Type B pancreatic cell (in vitro differentiated cells): ENCODE measurements around the gene B4GALT6. TPM values are rescaled to one million over a fixed set of nuclear protein-coding genes. Genes with fewer than 3 reads are reported as not detected.

Source experiments
- DNase-seq: peaks from one replicate; pipeline ENCODE4 v3.0.0; 2021; ENCODE audit warnings: mixed read lengths; ENCODE audit not compliant: unreplicated experiment; ENCODE audit errors: extremely low spot score
- H3K27ac Mint-ChIP-seq: 2 replicates; pipeline ENCODE4 v1.8.0; 2021; ENCODE audit warnings: mild to moderate bottlenecking, mixed read lengths
- H3K27me3 Mint-ChIP-seq: 2 replicates; pipeline ENCODE4 v1.8.0; 2021; ENCODE audit warnings: mixed read lengths
- H3K36me3 Mint-ChIP-seq: 2 replicates; pipeline ENCODE4 v1.8.0; 2021; ENCODE audit warnings: mixed read lengths
- H3K4me1 Mint-ChIP-seq: one replicate; pipeline ENCODE4 v1.8.0; 2021; ENCODE audit warnings: mixed read lengths; ENCODE audit not compliant: unreplicated experiment
- H3K4me3 Mint-ChIP-seq: 2 replicates; pipeline ENCODE4 v1.8.0; 2021; ENCODE audit warnings: mild to moderate bottlenecking, mixed read lengths
- H3K9me3 Mint-ChIP-seq: 2 replicates; pipeline ENCODE4 v1.8.0; 2021; ENCODE audit warnings: mixed read lengths
- total RNA-seq: library from RNA; stranded (reverse); gene quantifications from 2 replicates; pipeline ENCODE4 v1.2.1, GENCODE V29; 2021; ENCODE audit warnings: low replicate concordance
- TF ChIP-seq, protein P1 (sequence below): fragments of 200-600 bp; sonication (generic); conservative IDR thresholded peaks from 2 replicates; pipeline ENCODE4 v1.5.0; 2021; ENCODE audit warnings: antibody characterized with exemption, mild to moderate bottlenecking

Gene B4GALT6
- total RNA-seq, 1 donor from 2014 or later, result 35.9 TPM

DNA sequence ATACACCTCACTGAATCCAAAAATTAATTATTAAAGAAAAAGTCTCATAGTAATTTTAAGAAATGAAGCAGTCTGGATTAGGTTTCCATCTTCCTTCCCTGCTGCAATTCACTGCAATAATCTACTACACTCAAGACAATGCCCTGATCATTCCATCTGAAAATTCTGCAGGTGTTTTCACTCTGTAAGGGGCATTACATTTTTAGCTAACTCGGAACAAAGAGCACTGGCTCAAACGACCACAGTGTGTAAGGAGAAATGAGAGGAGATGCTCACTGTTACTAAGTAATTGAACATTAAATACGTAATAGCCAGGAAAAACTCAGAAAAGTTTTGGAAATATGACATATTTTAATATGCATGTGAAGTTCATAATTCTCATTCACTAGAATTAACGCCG, 1.3 kb downstream of the B4GALT6 start:
- no peaks in the 10 kb centered on the region for H3K9me3 Mint-ChIP-seq
- no peak for DNase-seq
- H3K36me3 Mint-ChIP-seq, result peaks cover 8% of the 10 kb centered on the region
- H3K27me3 Mint-ChIP-seq, result no peaks in the 10 kb centered on the region
- H3K4me3 Mint-ChIP-seq, result peak overlapping the region; percentile 97
- peak overlapping the region; percentile 95 for H3K27ac Mint-ChIP-seq
- TF ChIP-seq, protein P1, sequence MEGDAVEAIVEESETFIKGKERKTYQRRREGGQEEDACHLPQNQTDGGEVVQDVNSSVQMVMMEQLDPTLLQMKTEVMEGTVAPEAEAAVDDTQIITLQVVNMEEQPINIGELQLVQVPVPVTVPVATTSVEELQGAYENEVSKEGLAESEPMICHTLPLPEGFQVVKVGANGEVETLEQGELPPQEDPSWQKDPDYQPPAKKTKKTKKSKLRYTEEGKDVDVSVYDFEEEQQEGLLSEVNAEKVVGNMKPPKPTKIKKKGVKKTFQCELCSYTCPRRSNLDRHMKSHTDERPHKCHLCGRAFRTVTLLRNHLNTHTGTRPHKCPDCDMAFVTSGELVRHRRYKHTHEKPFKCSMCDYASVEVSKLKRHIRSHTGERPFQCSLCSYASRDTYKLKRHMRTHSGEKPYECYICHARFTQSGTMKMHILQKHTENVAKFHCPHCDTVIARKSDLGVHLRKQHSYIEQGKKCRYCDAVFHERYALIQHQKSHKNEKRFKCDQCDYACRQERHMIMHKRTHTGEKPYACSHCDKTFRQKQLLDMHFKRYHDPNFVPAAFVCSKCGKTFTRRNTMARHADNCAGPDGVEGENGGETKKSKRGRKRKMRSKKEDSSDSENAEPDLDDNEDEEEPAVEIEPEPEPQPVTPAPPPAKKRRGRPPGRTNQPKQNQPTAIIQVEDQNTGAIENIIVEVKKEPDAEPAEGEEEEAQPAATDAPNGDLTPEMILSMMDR, result no peak
- H3K4me1 Mint-ChIP-seq, result peaks cover 50% of the 10 kb centered on the region

DNA sequence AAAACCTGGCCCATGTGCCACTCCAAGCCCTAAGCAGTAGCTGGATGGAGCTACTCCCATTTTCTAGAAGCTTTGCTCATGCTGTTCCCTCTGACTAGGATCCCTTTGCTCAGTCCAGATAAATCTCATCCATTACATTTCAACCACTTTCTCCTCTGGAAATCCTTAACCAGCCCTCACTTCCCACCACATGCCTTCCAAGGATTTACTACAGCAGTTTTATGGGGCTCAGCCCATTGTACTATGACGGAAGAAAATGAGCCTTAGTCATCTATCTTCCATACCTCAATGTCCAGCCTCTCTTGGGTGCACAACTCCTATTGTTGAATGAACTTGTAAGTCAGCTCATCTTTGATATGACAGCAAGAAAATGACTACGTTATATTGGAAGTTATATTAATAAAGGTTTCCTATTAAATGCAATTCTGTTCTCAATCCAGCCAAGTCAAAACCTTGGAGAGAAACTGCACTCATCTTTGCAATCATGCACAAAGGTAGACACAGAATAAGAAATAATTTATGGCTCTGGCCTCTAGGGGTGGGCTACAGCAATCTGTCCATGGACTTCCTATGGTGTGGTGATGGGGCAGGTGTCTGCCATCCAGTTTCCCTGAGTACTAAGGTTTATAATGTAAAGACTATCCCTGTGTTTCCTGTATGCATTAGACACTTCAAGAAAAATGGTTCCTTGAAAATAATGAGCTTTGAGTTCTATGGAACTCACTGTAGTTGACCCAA, 3.4 kb downstream of the B4GALT6 start:
- Mint-ChIP-seq H3K9me3 (no peaks in the 10 kb centered on the region), H3K4me1 (peaks cover 39% of the 10 kb centered on the region), H3K27ac (peak overlapping the region; percentile 70), H3K36me3 (peaks cover 8% of the 10 kb centered on the region), H3K4me3 (peak overlapping the region; percentile 65), H3K27me3 (no peaks in the 10 kb centered on the region)
- TF ChIP-seq, protein P1, result peak; percentile 68
- DNase-seq, result no peak

DNA sequence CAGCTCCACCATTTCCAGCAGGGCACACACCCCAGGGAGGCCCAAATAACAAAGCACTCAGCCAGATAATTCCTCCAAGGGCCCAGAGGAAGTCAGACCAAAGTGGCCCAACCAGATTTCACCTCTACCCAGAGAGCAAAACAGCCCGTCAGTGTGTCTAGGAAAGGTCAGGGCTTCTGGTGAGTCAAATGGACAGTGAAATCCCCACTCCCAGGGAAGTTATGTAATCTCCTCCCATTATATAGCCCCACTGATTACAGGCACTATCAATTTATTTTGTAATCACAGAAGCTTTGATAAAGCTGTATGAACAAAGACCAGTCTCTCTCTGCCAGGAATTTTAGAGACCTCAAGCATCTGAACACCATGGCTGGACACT, 4.0 kb downstream of the B4GALT6 start:
- Mint-ChIP-seq H3K27ac (peak overlapping the region; percentile 70), H3K36me3 (peaks cover 8% of the 10 kb centered on the region), H3K4me3 (peak overlapping the region; percentile 38), H3K9me3 (no peaks in the 10 kb centered on the region), H3K27me3 (no peaks in the 10 kb centered on the region), H3K4me1 (peaks cover 35% of the 10 kb centered on the region)
- TF ChIP-seq, protein P1, result no peak
- DNase-seq, result no peak

DNA sequence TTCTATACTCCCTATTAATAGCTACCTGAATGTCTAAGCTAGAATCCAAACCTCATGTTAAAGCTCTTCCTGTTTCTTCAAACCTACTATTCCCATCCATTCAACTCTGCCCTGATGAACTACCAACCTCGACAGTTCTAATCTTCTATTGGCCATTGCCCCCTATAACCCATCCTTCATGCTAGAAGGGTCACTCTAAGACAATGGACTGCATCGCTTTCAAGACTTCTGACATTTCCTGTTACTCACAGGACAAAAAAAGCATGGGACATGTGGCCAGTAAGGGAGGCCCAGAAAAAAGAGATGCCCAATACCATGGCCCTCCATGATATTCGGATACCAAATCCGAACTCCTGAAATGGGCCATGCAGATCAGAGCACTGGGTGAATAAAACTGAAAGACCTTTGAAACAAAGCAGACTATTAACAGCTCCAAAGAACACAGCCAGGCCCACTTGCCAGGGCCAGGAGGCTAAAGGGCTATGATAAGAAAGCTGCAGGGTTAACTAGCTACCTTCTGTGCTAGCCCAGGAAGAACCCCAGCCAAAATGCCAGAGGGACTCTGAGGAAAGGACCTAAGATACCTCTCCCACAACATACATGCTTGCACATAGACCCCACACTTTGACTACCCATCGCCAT, 4.5 kb downstream of the B4GALT6 start:
- DNase-seq, result no peak
- H3K4me1 Mint-ChIP-seq, result peaks cover 35% of the 10 kb centered on the region
- no peaks in the 10 kb centered on the region for H3K9me3 Mint-ChIP-seq
- peaks cover 8% of the 10 kb centered on the region for H3K36me3 Mint-ChIP-seq
- H3K4me3 Mint-ChIP-seq, result peak overlapping the region; percentile 28
- TF ChIP-seq, protein P1, result no peak
- peak overlapping the region; percentile 70 for H3K27ac Mint-ChIP-seq
- no peaks in the 10 kb centered on the region for H3K27me3 Mint-ChIP-seq

DNA sequence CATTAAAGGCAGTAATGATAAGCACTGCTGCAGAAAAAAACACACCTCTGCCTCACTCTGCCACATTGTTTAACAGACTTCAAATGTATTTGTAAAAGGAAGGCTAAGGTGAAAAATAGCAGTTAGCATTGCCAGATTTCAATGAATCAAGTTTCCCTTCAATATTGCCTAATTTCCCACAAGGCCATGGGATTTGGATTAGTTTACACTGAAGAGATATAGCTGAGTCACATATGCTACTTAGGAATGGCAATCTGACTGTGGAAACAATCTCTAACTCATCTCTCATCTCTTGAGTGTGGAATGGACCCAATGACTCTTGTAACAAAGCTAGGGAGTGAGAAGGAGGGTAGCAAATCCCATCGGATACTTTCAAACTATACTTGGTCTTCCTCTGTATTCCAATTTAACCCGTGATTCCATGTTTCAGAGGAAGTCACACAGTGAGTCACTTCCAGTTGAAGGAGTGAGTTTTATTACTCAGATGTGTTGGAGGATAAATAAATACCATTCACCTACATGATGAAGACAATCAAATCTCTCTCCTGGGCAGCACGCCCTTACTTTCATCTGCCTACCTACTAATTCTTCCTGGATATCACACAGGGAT, 5.1 kb downstream of the B4GALT6 start:
- H3K36me3 Mint-ChIP-seq, result peaks cover 8% of the 10 kb centered on the region
- H3K27ac Mint-ChIP-seq, result no peak overlapping the region
- H3K27me3 Mint-ChIP-seq, result no peaks in the 10 kb centered on the region
- no peak for DNase-seq
- H3K4me1 Mint-ChIP-seq, result peaks cover 35% of the 10 kb centered on the region
- H3K4me3 Mint-ChIP-seq, result peak overlapping the region; percentile 18
- TF ChIP-seq, protein P1, result no peak
- no peaks in the 10 kb centered on the region for H3K9me3 Mint-ChIP-seq
